Prostate gland (tissue), 2 donors: ENCODE data around the gene IL9.

Source experiments
- CTCF ChIP-seq, 4 experiments: fragments of 200-600 bp in 2 of 4; fragments of 450-650 bp in 2 of 4; sonication (generic) in 2 of 4; IDR thresholded peaks; 1 replicate in 3 of 4; 2 replicates in 1 of 4; pipeline ENCODE4 v1.5.1; 2016 to 2019; ENCODE audit warnings: antibody characterized with exemption in 4 of 4, mild to moderate bottlenecking in 2 of 4, moderate library complexity in 2 of 4
- POLR2AphosphoS5 ChIP-seq: sonication (generic); formaldehyde crosslinking; IDR thresholded peaks from one replicate; pipeline ENCODE4 v1.6.1; 2017; ENCODE audit warnings: antibody characterized with exemption

GRCh38 chr5:135915466-135916001, 19.9 kb upstream of the IL9 start:
- TF ChIP-seq CTCF (IDR thresholded peaks at IDR 0.05) (no peak), POLR2AphosphoS5 (no peak)
